ENCODE results near the gene YJEFN3.

YJEFN3 gene

GRCh38 chr19:19570571-19570970, 41.9 kb downstream of the YJEFN3 start:
- Histone ChIP-seq H3K9me3 (no peaks in the 10 kb centered on the region), H3K27me3 (ENCODE audit: low read depth) (no peaks in the 10 kb centered on the region), H3K4me3 (no peak overlapping the region), H3K36me3 (replicated peaks) (peaks cover 5% of the 10 kb centered on the region; the same call in 1 of the 2 replicates), H3K4me1 (no peaks in the 10 kb centered on the region)
- in situ Hi-C loops (cut with MboI; ENCODE audit: low sequenced_read_pairs): no loop called here
- no peak for DNase-seq (ENCODE audit: low spot score in 2 of 2)

- in situ Hi-C loops (cut with MboI; ENCODE audit: low sequenced_read_pairs): no loop called here
- Histone ChIP-seq H3K4me1 (no peaks in the 10 kb centered on the region), H3K27me3 (ENCODE audit: low read depth) (no peaks in the 10 kb centered on the region), H3K36me3 (replicated peaks) (peaks cover 5% of the 10 kb centered on the region; the same call in 1 of the 2 replicates), H3K4me3 (no peak overlapping the region), H3K9me3 (no peaks in the 10 kb centered on the region)
- no peak for DNase-seq (ENCODE audit: low spot score in 2 of 2)
These were observed 42.5 kb downstream of the YJEFN3 start for GRCh38 chr19:19571071-19571786.

GRCh38 chr19:19575411-19575810, 46.7 kb downstream of the YJEFN3 start:
- H3K4me1 ChIP-seq: no peaks in the 10 kb centered on the region
- DNase-seq (ENCODE audit: low spot score in 2 of 2): no peak
- in situ Hi-C loops (cut with MboI; ENCODE audit: low sequenced_read_pairs): no loop called here
- no peaks in the 10 kb centered on the region for H3K9me3 ChIP-seq
- H3K4me3 ChIP-seq: no peak overlapping the region
- H3K27me3 ChIP-seq (ENCODE audit: low read depth): no peaks in the 10 kb centered on the region
- no peaks in the 10 kb centered on the region for H3K36me3 ChIP-seq (replicated peaks)

GRCh38 chr19:19578252-19578651, 49.5 kb downstream of the YJEFN3 start:
- H3K9me3 ChIP-seq: no peaks in the 10 kb centered on the region
- H3K4me1 ChIP-seq: no peaks in the 10 kb centered on the region
- in situ Hi-C loops (cut with MboI; ENCODE audit: low sequenced_read_pairs): no loop called here
- H3K36me3 ChIP-seq (replicated peaks): no peaks in the 10 kb centered on the region
- no peak for DNase-seq (ENCODE audit: low spot score in 2 of 2)
- H3K27me3 ChIP-seq (ENCODE audit: low read depth): no peaks in the 10 kb centered on the region
- no peak overlapping the region for H3K4me3 ChIP-seq

- no peak for DNase-seq (ENCODE audit: low spot score in 2 of 2)
- no peaks in the 10 kb centered on the region for H3K9me3 ChIP-seq
- in situ Hi-C loops (cut with MboI; ENCODE audit: low sequenced_read_pairs): no loop called here
These were observed 51.0 kb downstream of the YJEFN3 start for GRCh38 chr19:19579533-19580361.

GRCh38 chr19:19580418-19580817, 51.7 kb downstream of the YJEFN3 start:
- Histone ChIP-seq H3K36me3 (replicated peaks) (no peaks in the 10 kb centered on the region), H3K27me3 (ENCODE audit: low read depth) (no peaks in the 10 kb centered on the region), H3K4me1 (peaks cover 4% of the 10 kb centered on the region; the same call in 1 of the 2 replicates), H3K4me3 (no peak overlapping the region), H3K9me3 (no peaks in the 10 kb centered on the region)
- in situ Hi-C loops (cut with MboI; ENCODE audit: low sequenced_read_pairs): no loop called here
- DNase-seq (ENCODE audit: low spot score in 2 of 2): no peak

More at GRCh38 chr19:19579533-19580361, 51.0 kb downstream of the YJEFN3 start:
- Histone ChIP-seq H3K4me3 (no peak overlapping the region), H3K4me1 (no peaks in the 10 kb centered on the region), H3K27me3 (ENCODE audit: low read depth) (no peaks in the 10 kb centered on the region), H3K36me3 (replicated peaks) (no peaks in the 10 kb centered on the region)

GRCh38 chr19:19581391-19581790, 52.7 kb downstream of the YJEFN3 start:
- no peak overlapping the region for H3K4me3 ChIP-seq
- DNase-seq (ENCODE audit: low spot score in 2 of 2): no peak
- H3K4me1 ChIP-seq: peaks cover 8% of the 10 kb centered on the region; the same call in 1 of the 2 replicates
- H3K36me3 ChIP-seq (replicated peaks): no peaks in the 10 kb centered on the region
- H3K9me3 ChIP-seq: no peaks in the 10 kb centered on the region
- no peaks in the 10 kb centered on the region for H3K27me3 ChIP-seq (ENCODE audit: low read depth)
- in situ Hi-C loops (cut with MboI; ENCODE audit: low sequenced_read_pairs): no loop called here

GRCh38 chr19:19582471-19582870, 53.8 kb downstream of the YJEFN3 start:
- Histone ChIP-seq H3K36me3 (replicated peaks) (no peaks in the 10 kb centered on the region), H3K4me3 (no peak overlapping the region), H3K27me3 (ENCODE audit: low read depth) (no peaks in the 10 kb centered on the region), H3K9me3 (no peaks in the 10 kb centered on the region), H3K4me1 (peaks cover 8% of the 10 kb centered on the region; the same call in 1 of the 2 replicates)
- in situ Hi-C loops (cut with MboI; ENCODE audit: low sequenced_read_pairs): no loop called here
- no peak for DNase-seq (ENCODE audit: low spot score in 2 of 2)

GRCh38 chr19:19584356-19584755, 55.6 kb downstream of the YJEFN3 start:
- H3K4me1 ChIP-seq: peaks cover 8% of the 10 kb centered on the region; the same call in 1 of the 2 replicates
- no peaks in the 10 kb centered on the region for H3K36me3 ChIP-seq (replicated peaks)
- in situ Hi-C loops (cut with MboI; ENCODE audit: low sequenced_read_pairs): no loop called here
- no peaks in the 10 kb centered on the region for H3K27me3 ChIP-seq (ENCODE audit: low read depth)
- no peak overlapping the region for H3K4me3 ChIP-seq
- H3K9me3 ChIP-seq: no peaks in the 10 kb centered on the region
- DNase-seq (ENCODE audit: low spot score in 2 of 2): no peak

All from HAP-1 (cell line).